GM12865 (cell line): ENCODE results near the gene FREY1.
A peak's percentile ranks its signal among the peaks of the same experiment; 100 is the strongest.

Experiments
- DNase-seq: peaks from one replicate; pipeline ENCODE4 v3.0.0; 2010; ENCODE audit warnings: low read depth
- H3K4me3 ChIP-seq: 2 replicates; pipeline ENCODE4 v1.5.1; 2011; ENCODE audit warnings: mild to moderate bottlenecking, low read depth, low read length, control low read depth
- CTCF ChIP-seq: IDR thresholded peaks from 2 replicates; pipeline ENCODE4 v1.5.1; 2011; ENCODE audit warnings: low read length, control low read depth, low read depth, inconsistent platforms; ENCODE audit not compliant: insufficient read depth; ENCODE audit errors: missing control alignments

FREY1 gene

GRCh38 chr11:45933846-45934579, 26.9 kb upstream of the FREY1 start:
- no peak for TF ChIP-seq CTCF
- DNase-seq: no peak
- no peak overlapping the region for H3K4me3 ChIP-seq

DNA sequence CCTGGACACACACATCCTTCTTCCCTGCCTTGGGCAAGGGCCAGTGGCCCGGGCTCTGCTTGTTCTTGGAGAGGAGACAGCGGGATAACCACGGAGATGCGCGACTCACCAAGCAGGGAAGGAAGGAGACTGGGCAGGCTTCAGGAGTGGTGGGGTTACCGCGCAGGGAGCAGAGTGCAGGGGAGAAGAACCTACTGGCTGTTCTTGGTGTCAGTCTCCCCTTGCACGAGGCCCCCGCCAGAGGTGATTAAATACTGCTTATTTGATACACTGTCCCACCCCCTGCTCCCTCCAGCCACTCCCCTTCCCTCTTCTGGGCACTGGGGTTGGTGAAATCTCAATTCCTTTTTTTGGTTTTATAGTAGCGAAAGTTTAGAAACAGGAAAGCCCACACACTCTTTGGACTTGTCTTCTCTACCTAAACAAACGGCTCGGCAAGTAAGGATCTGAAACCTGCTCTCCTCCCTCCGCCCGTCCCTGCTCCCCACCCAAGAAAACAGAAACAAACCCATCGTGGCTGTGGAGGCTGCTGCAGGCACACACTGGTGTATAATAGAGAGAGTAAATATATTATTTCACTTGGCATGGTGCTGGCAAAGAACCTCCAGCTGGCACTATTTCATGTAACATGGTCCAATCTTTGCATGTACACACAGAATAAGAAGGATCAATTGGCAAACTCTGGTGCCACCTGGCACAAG, 26.2 kb upstream of the FREY1 start:
- no peak overlapping the region for H3K4me3 ChIP-seq
- DNase-seq: peak; percentile 43
- no peak for TF ChIP-seq CTCF

- DNase-seq: no peak
- no peak for TF ChIP-seq CTCF
- H3K4me3 ChIP-seq: no peak overlapping the region
Measured at GRCh38 chr11:45932217-45932616, 25.1 kb upstream of the FREY1 start.

- DNase-seq: no peak
- no peak for TF ChIP-seq CTCF
- H3K4me3 ChIP-seq: no peak overlapping the region
Measured at GRCh38 chr11:45931739-45932138, 24.7 kb upstream of the FREY1 start.

GRCh38 chr11:45930951-45931570, 24.0 kb upstream of the FREY1 start:
- H3K4me3 ChIP-seq: no peak overlapping the region
- no peak for TF ChIP-seq CTCF
- no peak for DNase-seq

GRCh38 chr11:45930031-45930794, 23.1 kb upstream of the FREY1 start:
- DNase-seq: peak; percentile 96
- no peak for TF ChIP-seq CTCF
- H3K4me3 ChIP-seq: no peak overlapping the region
